Activated CD8-positive, alpha-beta T cell treated with anti-CD3 and anti-CD28 coated beads for 36 hours (primary cell): ENCODE data around the gene RTN4. TPM values are rescaled to one million over a fixed set of nuclear protein-coding genes. Genes with fewer than 3 reads are reported as not detected.

Source experiments
- ATAC-seq: fragments of 200-7000 bp; cut with Tn5 transposase; one replicate; pipeline ENCODE4 v1.10.0; 2021; ENCODE audit warnings: mild to moderate bottlenecking, moderate library complexity
- CTCF ChIA-PET: fragments of 350-600 bp; sonication (Branson Sonifier 250); formaldehyde crosslinking; loops from one replicate; lab custom pipeline; 2021; ENCODE audit warnings: antibody characterized with exemption; lab: Charles Lee
- POLR2A ChIA-PET: fragments of 350-600 bp; sonication (Branson Sonifier 250); formaldehyde crosslinking; loops from one replicate; lab custom pipeline; 2021; ENCODE audit warnings: antibody characterized with exemption; lab: Charles Lee
- DNase-seq: peaks from one replicate; pipeline ENCODE4 v3.0.0-alpha.2; 2020
- H3K27ac Mint-ChIP-seq: one replicate; pipeline ENCODE4 v1.8.0; 2021; ENCODE audit warnings: mild to moderate bottlenecking, mixed read lengths
- H3K27me3 Mint-ChIP-seq: one replicate; pipeline ENCODE4 v1.8.0; 2021; ENCODE audit warnings: mixed read lengths
- H3K36me3 Mint-ChIP-seq: one replicate; pipeline ENCODE4 v1.8.0; 2021; ENCODE audit warnings: low read depth, mixed read lengths
- H3K4me1 Mint-ChIP-seq: one replicate; pipeline ENCODE4 v1.8.0; 2021; ENCODE audit warnings: low read depth, mixed read lengths
- H3K4me3 Mint-ChIP-seq: one replicate; pipeline ENCODE4 v1.8.0; 2021; ENCODE audit warnings: mild to moderate bottlenecking, moderate library complexity, mixed read lengths
- H3K9me3 Mint-ChIP-seq: one replicate; pipeline ENCODE4 v1.8.0; 2021; ENCODE audit warnings: mixed read lengths
- intact Hi-C: fragments of 100-400 bp; cut with micrococcal nuclease; formaldehyde crosslinking; loops from one replicate; pipeline ENCODE4 v1.10.0; 2022
- total RNA-seq, 2 experiments: library from RNA; stranded (reverse); gene quantifications; one replicate each; pipeline ENCODE4 v1.2.3, GENCODE V29; 2021
- TF ChIP-seq, protein P1 (sequence below): fragments of 200-600 bp; IDR thresholded peaks from one replicate; pipeline ENCODE4 v1.8.0; 2022; ENCODE audit warnings: antibody characterized with exemption, mild to moderate bottlenecking

RTN4 gene
- total RNA-seq, 2 experiments from 2014 or later = 81.5 to 85.0 TPM

- no peak overlapping the region for H3K27ac Mint-ChIP-seq
- intact Hi-C loops = loop anchor here (10.0 kb wide), 1 partner anchor 79 kb away; no protein-coding TSS in a partner anchor
Measured at GRCh38 chr2:54983345-54984220, 66.7 kb downstream of the RTN4 start.

DNA sequence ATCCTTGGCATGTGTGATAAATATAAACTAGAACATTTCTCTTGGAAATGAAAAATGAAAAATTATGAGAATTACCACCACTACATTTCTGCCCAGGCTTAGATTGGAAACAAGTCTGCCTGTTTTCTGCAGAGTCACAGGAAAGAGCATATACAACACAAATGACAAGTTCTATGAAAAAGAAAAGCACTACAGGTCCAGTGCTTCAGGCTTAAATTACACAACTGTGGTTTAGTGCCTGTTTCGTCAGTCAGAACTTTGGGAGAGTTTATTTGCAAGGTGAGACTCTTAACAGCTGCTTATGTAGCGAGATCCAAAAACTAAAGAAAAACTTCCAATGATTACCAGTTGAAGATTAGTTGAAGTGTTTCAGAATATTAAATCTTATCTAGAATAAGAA is 68.9 kb downstream of the RTN4 start:
- peaks cover 23% of the 10 kb centered on the region for H3K36me3 Mint-ChIP-seq
- H3K27ac Mint-ChIP-seq = no peak overlapping the region
- no peak overlapping the region for H3K4me3 Mint-ChIP-seq
- H3K27me3 Mint-ChIP-seq = no peaks in the 10 kb centered on the region
- intact Hi-C loops = loop anchor here (10.0 kb wide), 1 partner anchor 77 kb away; no protein-coding TSS in a partner anchor
- no peaks in the 10 kb centered on the region for H3K9me3 Mint-ChIP-seq
- no peak for DNase-seq
- TF ChIP-seq, protein P1, sequence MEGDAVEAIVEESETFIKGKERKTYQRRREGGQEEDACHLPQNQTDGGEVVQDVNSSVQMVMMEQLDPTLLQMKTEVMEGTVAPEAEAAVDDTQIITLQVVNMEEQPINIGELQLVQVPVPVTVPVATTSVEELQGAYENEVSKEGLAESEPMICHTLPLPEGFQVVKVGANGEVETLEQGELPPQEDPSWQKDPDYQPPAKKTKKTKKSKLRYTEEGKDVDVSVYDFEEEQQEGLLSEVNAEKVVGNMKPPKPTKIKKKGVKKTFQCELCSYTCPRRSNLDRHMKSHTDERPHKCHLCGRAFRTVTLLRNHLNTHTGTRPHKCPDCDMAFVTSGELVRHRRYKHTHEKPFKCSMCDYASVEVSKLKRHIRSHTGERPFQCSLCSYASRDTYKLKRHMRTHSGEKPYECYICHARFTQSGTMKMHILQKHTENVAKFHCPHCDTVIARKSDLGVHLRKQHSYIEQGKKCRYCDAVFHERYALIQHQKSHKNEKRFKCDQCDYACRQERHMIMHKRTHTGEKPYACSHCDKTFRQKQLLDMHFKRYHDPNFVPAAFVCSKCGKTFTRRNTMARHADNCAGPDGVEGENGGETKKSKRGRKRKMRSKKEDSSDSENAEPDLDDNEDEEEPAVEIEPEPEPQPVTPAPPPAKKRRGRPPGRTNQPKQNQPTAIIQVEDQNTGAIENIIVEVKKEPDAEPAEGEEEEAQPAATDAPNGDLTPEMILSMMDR = no peak
- ChIA-PET CTCF (no interaction called here), POLR2A (no interaction called here)
- peaks cover 49% of the 10 kb centered on the region for H3K4me1 Mint-ChIP-seq
- ATAC-seq = no peak

More at GRCh38 chr2:54983345-54984220, 66.7 kb downstream of the RTN4 start:
- Mint-ChIP-seq H3K36me3 (peaks cover 28% of the 10 kb centered on the region), H3K9me3 (no peaks in the 10 kb centered on the region), H3K27me3 (no peaks in the 10 kb centered on the region), H3K4me3 (no peak overlapping the region), H3K4me1 (peaks cover 39% of the 10 kb centered on the region)
- CTCF ChIA-PET = no interaction called here
- DNase-seq (no peak), ATAC-seq (no peak)
- POLR2A ChIA-PET = no interaction called here
- TF ChIP-seq, protein P1 = no peak

- POLR2A ChIA-PET = no interaction called here
- DNase-seq (no peak), ATAC-seq (no peak)
- TF ChIP-seq, protein P1 = no peak
- Mint-ChIP-seq H3K4me1 (peaks cover 46% of the 10 kb centered on the region), H3K27me3 (no peaks in the 10 kb centered on the region), H3K36me3 (peaks cover 15% of the 10 kb centered on the region), H3K4me3 (no peak overlapping the region), H3K27ac (no peak overlapping the region), H3K9me3 (no peaks in the 10 kb centered on the region)
- CTCF ChIA-PET = interaction anchor here (0.9 to 1.4 kb wide), 2 partner anchors 12 to 19 kb away, joined by 3 to 6 read pairs; no protein-coding TSS in a partner anchor
- intact Hi-C loops = loop anchor here (10.0 kb wide), 1 partner anchor 75 kb away; no protein-coding TSS in a partner anchor
Measured at GRCh38 chr2:54979321-54980044, 70.8 kb downstream of the RTN4 start.

DNA sequence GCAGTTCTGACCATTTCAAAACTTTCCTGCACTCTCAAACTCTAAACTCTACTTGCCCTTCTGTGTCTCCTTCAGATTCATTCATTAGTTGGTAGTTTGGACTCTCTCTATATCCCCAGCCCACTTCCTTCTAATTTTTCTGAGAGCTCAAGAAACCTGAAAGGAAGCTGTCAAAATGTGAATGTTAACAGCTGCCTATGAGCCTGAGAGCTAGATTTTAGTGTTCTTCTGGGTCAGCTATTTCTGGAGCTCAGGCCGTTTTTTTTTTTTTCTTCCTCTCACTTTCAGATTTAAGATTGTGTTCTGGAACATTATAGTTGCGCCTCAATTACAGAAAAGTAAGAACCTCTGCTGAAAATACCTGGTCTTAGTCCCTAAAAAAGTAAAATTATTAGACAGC is 73.1 kb downstream of the RTN4 start:
- Mint-ChIP-seq H3K4me3 (no peak overlapping the region), H3K36me3 (peaks cover 18% of the 10 kb centered on the region), H3K27me3 (no peaks in the 10 kb centered on the region), H3K9me3 (no peaks in the 10 kb centered on the region), H3K4me1 (peaks cover 33% of the 10 kb centered on the region), H3K27ac (no peak overlapping the region)
- TF ChIP-seq, protein P1 = no peak
- POLR2A ChIA-PET = interaction anchor here (0.9 kb wide), 1 partner anchor 10 kb away, joined by 3 read pairs; no protein-coding TSS in a partner anchor
- CTCF ChIA-PET = no interaction called here
- no peak for ATAC-seq
- no peak for DNase-seq
- intact Hi-C loops = no loop called here
